Brain microvascular endothelial cell (primary cell): ENCODE measurements around the gene CABP5.

Source experiments
- DNase-seq: peaks from one replicate; pipeline ENCODE4 v3.0.0-alpha.2; 2020
- H3K27ac ChIP-seq: fragments of 250-450 bp; sonication (Bioruptor Pico); 2 replicates; pipeline ENCODE4 v1.5.1; 2020; ENCODE audit warnings: mild to moderate bottlenecking, moderate library complexity
- H3K27me3 ChIP-seq: fragments of 250-450 bp; sonication (Bioruptor Pico); replicated peaks from 2 replicates; pipeline ENCODE4 v1.5.1; 2020; ENCODE audit warnings: mild to moderate bottlenecking
- H3K36me3 ChIP-seq: fragments of 250-450 bp; sonication (Bioruptor Pico); replicated peaks from 2 replicates; pipeline ENCODE4 v1.5.1; 2020; ENCODE audit warnings: mild to moderate bottlenecking
- H3K4me3 ChIP-seq: 2 replicates; pipeline ENCODE4 v1.5.1; 2011; ENCODE audit warnings: low read depth, mild to moderate bottlenecking, control low read depth, low read length, moderate library complexity
- CTCF ChIP-seq: IDR thresholded peaks from 2 replicates; pipeline ENCODE4 v1.5.1; 2011; ENCODE audit warnings: low read depth, mild to moderate bottlenecking, moderate library complexity, low read length, control low read depth, inconsistent platforms; ENCODE audit errors: missing control alignments
- in situ Hi-C: cut with HindIII; loops from 2 replicates; pipeline ENCODE4 v1.10.0; 2017; ENCODE audit warnings: low sequenced_read_pairs, low pct_ligation_motif_present

CABP5 gene

GRCh38 chr19:48023518-48023917 is 20.4 kb downstream of the CABP5 start:
- Histone ChIP-seq H3K27me3 (no peaks in the 10 kb centered on the region), H3K4me3 (no peak overlapping the region), H3K27ac (no peak overlapping the region), H3K36me3 (no peaks in the 10 kb centered on the region)
- TF ChIP-seq CTCF: no peak
- in situ Hi-C loops: no loop called here
- DNase-seq: no peak

GRCh38 chr19:48023011-48023410 is 20.9 kb downstream of the CABP5 start:
- Histone ChIP-seq H3K4me3 (no peak overlapping the region), H3K36me3 (no peaks in the 10 kb centered on the region), H3K27ac (no peak overlapping the region), H3K27me3 (no peaks in the 10 kb centered on the region)
- no peak for TF ChIP-seq CTCF
- DNase-seq: no peak
- in situ Hi-C loops: no loop called here

- no peaks in the 10 kb centered on the region for H3K27me3 ChIP-seq
- no peak overlapping the region for H3K27ac ChIP-seq
- TF ChIP-seq CTCF: no peak
- DNase-seq: no peak
- H3K4me3 ChIP-seq: no peak overlapping the region
- no peaks in the 10 kb centered on the region for H3K36me3 ChIP-seq
- in situ Hi-C loops: no loop called here
These were observed 23.2 kb downstream of the CABP5 start for GRCh38 chr19:48020686-48021085.

GRCh38 chr19:48010932-48011758 is 32.7 kb downstream of the CABP5 start:
- no peaks in the 10 kb centered on the region for H3K36me3 ChIP-seq
- in situ Hi-C loops: no loop called here
- no peak for DNase-seq
- no peak overlapping the region for H3K27ac ChIP-seq
- no peaks in the 10 kb centered on the region for H3K27me3 ChIP-seq
- no peak overlapping the region for H3K4me3 ChIP-seq
- TF ChIP-seq CTCF: no peak

- in situ Hi-C loops: no loop called here
- H3K36me3 ChIP-seq: no peaks in the 10 kb centered on the region
- no peak overlapping the region for H3K4me3 ChIP-seq
- no peak for DNase-seq
- no peak overlapping the region for H3K27ac ChIP-seq
- peak; percentile 17 for TF ChIP-seq CTCF
- H3K27me3 ChIP-seq: no peaks in the 10 kb centered on the region
These were observed 37.1 kb downstream of the CABP5 start for GRCh38 chr19:48006762-48007161.

GRCh38 chr19:48004236-48004635 is 39.6 kb downstream of the CABP5 start:
- in situ Hi-C loops: no loop called here
- no peaks in the 10 kb centered on the region for H3K36me3 ChIP-seq
- no peak overlapping the region for H3K27ac ChIP-seq
- H3K4me3 ChIP-seq: no peak overlapping the region
- H3K27me3 ChIP-seq: no peaks in the 10 kb centered on the region
- DNase-seq: no peak
- TF ChIP-seq CTCF: no peak
